ENCODE results near the gene NEGR1. TPM values are rescaled to one million over a fixed set of nuclear protein-coding genes. Genes with fewer than 3 reads are reported as not detected.

The NEGR1 gene
- total RNA-seq, 1 donor from 2014 or later = 9.7 TPM

DNA sequence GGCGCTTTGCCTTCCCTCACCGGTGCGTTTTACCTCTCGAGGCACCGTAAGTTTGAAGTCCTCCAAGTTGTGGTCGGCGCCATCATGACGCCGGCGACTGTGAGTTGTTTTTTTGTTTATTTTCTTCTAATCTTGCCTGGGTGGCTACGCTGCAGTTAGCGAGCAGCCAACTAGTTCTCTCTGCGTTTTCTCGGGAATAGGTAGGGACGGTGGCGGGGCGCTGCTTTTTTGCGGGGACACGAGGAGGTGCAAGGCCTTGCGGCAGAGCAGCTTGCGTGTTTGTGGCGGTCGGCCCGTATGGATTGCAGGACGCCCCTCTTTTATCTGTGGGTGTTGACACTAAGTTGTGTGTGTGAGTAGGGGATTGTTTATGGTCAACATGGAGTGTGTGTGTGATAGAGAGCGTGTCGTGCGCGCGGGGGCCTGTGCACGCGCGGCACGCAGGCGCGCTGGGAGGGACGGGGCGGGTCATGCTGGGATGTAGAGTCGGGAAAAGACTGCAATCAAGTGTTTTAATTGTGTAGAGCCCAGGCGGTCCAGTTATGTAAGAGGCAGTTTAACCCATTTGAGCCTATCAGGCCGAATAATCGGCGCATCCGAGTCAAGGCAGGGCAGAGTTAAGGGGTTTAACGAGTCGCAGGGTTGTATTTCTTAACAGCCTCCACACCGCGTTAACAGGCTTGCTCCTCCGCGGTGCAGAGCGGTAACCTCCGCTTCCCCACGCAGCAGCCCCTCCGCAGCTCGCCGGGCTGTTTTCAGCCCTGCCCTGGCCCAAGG lies 1.2 kb upstream of the NEGR1 start:
- no peaks in the 10 kb centered on the region for H3K27me3 ChIP-seq (ENCODE audit: low read depth)
- H3K9me3 ChIP-seq (replicated peaks) = no peaks in the 10 kb centered on the region
- peak; percentile 79 for DNase-seq
- intact Hi-C loops (cut with micrococcal nuclease) = no loop called here
- H3K27ac ChIP-seq (replicated peaks) = peak overlapping the region; percentile 96
- H3K36me3 ChIP-seq = no peaks in the 10 kb centered on the region
- TF ChIP-seq, protein P1, sequence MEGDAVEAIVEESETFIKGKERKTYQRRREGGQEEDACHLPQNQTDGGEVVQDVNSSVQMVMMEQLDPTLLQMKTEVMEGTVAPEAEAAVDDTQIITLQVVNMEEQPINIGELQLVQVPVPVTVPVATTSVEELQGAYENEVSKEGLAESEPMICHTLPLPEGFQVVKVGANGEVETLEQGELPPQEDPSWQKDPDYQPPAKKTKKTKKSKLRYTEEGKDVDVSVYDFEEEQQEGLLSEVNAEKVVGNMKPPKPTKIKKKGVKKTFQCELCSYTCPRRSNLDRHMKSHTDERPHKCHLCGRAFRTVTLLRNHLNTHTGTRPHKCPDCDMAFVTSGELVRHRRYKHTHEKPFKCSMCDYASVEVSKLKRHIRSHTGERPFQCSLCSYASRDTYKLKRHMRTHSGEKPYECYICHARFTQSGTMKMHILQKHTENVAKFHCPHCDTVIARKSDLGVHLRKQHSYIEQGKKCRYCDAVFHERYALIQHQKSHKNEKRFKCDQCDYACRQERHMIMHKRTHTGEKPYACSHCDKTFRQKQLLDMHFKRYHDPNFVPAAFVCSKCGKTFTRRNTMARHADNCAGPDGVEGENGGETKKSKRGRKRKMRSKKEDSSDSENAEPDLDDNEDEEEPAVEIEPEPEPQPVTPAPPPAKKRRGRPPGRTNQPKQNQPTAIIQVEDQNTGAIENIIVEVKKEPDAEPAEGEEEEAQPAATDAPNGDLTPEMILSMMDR (IDR thresholded peaks at IDR 0.05; ENCODE audit: borderline replicate concordance) = no peak
- peak overlapping the region; percentile 85 for H3K4me3 ChIP-seq
- H3K4me1 ChIP-seq = peaks cover 36% of the 10 kb centered on the region

DNA sequence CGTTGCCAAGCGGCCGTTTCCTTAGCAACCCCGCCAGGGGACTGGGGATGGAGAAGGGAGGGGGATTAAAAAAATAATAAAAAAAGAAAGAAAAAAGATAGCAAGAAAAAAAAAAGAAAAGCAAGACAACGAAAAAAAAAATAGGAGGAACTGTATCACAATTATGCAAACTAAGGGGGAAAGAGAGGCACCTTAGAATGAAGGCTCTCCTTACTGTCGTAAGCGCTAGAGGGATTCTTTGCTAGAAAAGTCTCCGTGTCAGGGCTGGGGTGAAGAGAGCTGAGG lies 625 bp upstream of the NEGR1 start:
- Histone ChIP-seq H3K4me3 (peak overlapping the region; percentile 85), H3K36me3 (no peaks in the 10 kb centered on the region), H3K9me3 (replicated peaks) (no peaks in the 10 kb centered on the region), H3K27me3 (ENCODE audit: low read depth) (no peaks in the 10 kb centered on the region), H3K4me1 (peaks cover 36% of the 10 kb centered on the region), H3K27ac (replicated peaks) (peak overlapping the region; percentile 96)
- no peak for DNase-seq
- intact Hi-C loops (cut with micrococcal nuclease) = no loop called here
- TF ChIP-seq, protein P1 (IDR thresholded peaks at IDR 0.05; ENCODE audit: borderline replicate concordance) = no peak

- DNase-seq = no peak
- Histone ChIP-seq H3K27me3 (ENCODE audit: low read depth) (no peaks in the 10 kb centered on the region), H3K27ac (replicated peaks) (peak overlapping the region; percentile 96), H3K4me1 (peaks cover 36% of the 10 kb centered on the region), H3K9me3 (replicated peaks) (no peaks in the 10 kb centered on the region), H3K36me3 (no peaks in the 10 kb centered on the region), H3K4me3 (peak overlapping the region; percentile 85)
- intact Hi-C loops (cut with micrococcal nuclease) = no loop called here
- TF ChIP-seq, protein P1 (IDR thresholded peaks at IDR 0.05; ENCODE audit: borderline replicate concordance) = no peak
Observed at GRCh38 chr1:72281637-72282270, 585 bp downstream of the NEGR1 start.

- Histone ChIP-seq H3K4me1 (peaks cover 36% of the 10 kb centered on the region), H3K4me3 (peak overlapping the region; percentile 85), H3K27ac (replicated peaks) (peak overlapping the region; percentile 96), H3K27me3 (ENCODE audit: low read depth) (no peaks in the 10 kb centered on the region), H3K36me3 (no peaks in the 10 kb centered on the region), H3K9me3 (replicated peaks) (no peaks in the 10 kb centered on the region)
- intact Hi-C loops (cut with micrococcal nuclease) = no loop called here
- no peak for DNase-seq
- TF ChIP-seq, protein P1 (IDR thresholded peaks at IDR 0.05; ENCODE audit: borderline replicate concordance) = no peak
Observed at GRCh38 chr1:72281144-72281543, 1.2 kb downstream of the NEGR1 start.

- intact Hi-C loops (cut with micrococcal nuclease) = no loop called here
- no peaks in the 10 kb centered on the region for H3K9me3 ChIP-seq (replicated peaks)
- TF ChIP-seq, protein P1 (IDR thresholded peaks at IDR 0.05; ENCODE audit: borderline replicate concordance) = no peak
- no peaks in the 10 kb centered on the region for H3K27me3 ChIP-seq (ENCODE audit: low read depth)
- no peaks in the 10 kb centered on the region for H3K36me3 ChIP-seq
- DNase-seq = no peak
- H3K4me1 ChIP-seq = peaks cover 36% of the 10 kb centered on the region
- H3K27ac ChIP-seq (replicated peaks) = peak overlapping the region; percentile 96
- peak overlapping the region; percentile 85 for H3K4me3 ChIP-seq
Observed at GRCh38 chr1:72280711-72281110, 1.6 kb downstream of the NEGR1 start.

All from left ventricle myocardium inferior (tissue), 1 donor.